ENCODE measurements around the gene CLIC4.
"Not testable (repeated sequence)": the region's sequence is repeated elsewhere in the genome, so short reads cannot be mapped to it uniquely, and the experiment has no call there.

The CLIC4 gene

DNA sequence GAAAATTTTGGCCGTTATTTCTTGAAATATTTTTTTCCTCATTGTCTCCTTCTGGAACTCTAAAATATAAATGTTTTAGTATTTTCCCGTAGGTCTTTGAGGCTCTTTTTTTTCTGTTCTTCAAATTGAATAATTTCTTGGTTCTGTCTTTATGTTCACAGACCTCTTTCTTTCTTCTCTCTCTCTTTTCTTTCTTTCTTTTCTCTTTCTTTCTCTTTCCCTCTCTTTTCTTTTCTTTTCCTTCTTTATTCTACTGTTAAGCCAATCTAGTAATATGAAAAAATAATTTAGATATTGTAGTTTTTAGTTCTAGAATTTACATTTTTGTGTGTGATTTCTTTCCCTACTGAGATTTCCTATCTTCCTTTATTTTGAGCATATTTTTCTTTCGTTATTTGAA, 30.1 kb downstream of the CLIC4 start:
- TF ChIP-seq, protein P1, sequence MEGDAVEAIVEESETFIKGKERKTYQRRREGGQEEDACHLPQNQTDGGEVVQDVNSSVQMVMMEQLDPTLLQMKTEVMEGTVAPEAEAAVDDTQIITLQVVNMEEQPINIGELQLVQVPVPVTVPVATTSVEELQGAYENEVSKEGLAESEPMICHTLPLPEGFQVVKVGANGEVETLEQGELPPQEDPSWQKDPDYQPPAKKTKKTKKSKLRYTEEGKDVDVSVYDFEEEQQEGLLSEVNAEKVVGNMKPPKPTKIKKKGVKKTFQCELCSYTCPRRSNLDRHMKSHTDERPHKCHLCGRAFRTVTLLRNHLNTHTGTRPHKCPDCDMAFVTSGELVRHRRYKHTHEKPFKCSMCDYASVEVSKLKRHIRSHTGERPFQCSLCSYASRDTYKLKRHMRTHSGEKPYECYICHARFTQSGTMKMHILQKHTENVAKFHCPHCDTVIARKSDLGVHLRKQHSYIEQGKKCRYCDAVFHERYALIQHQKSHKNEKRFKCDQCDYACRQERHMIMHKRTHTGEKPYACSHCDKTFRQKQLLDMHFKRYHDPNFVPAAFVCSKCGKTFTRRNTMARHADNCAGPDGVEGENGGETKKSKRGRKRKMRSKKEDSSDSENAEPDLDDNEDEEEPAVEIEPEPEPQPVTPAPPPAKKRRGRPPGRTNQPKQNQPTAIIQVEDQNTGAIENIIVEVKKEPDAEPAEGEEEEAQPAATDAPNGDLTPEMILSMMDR (IDR thresholded peaks at IDR 0.05) = no peak
- Histone ChIP-seq H3K4me1 (ENCODE audit: control insufficient read depth in 1 of 2, insufficient read depth in 1 of 2, low read depth in 1 of 2, low read length in 1 of 2) (peaks cover 0 to 4% of the 10 kb centered on the region in 2 experiments), H3K4me3 (ENCODE audit: low read depth in 1 of 2, low read length in 1 of 2) (no peak overlapping the region), H3K27ac (no peak overlapping the region), H3K9me3 (no peaks in the 10 kb centered on the region), H3K27me3 (no peaks in the 10 kb centered on the region), H3K36me3 (no peaks in the 10 kb centered on the region)

DNA sequence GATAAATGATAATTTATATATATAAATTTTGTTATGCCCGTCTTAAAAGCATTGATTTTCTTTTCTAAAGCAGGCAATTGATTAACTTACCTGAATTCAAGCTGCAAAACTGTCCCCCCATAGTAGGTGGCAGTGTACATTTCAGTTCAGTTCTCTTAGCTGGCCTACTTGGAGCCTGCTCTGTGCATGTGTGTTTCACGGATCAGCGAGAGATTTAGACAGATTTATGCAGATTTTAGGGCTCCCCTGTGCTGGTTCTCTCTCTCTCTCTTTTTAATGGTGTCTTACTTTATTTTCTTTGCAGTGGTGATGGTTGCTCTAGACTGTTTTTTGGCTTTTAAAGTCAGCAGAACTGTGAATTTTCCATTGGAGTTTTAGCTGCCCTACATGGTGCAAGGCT, 30.7 kb downstream of the CLIC4 start:
- TF ChIP-seq, protein P1 (IDR thresholded peaks at IDR 0.05) = no peak
- no peaks in the 10 kb centered on the region for H3K9me3 ChIP-seq
- no peak overlapping the region for H3K4me3 ChIP-seq (ENCODE audit: low read depth in 1 of 2, low read length in 1 of 2)
- H3K36me3 ChIP-seq = no peaks in the 10 kb centered on the region
- H3K4me1 ChIP-seq (ENCODE audit: control insufficient read depth in 1 of 2, insufficient read depth in 1 of 2, low read depth in 1 of 2, low read length in 1 of 2) = no peaks in the 10 kb centered on the region
- H3K27ac ChIP-seq = no peak overlapping the region
- no peaks in the 10 kb centered on the region for H3K27me3 ChIP-seq

GRCh38 chr1:24776821-24777220, 31.6 kb downstream of the CLIC4 start:
- Histone ChIP-seq H3K27ac (no peak overlapping the region), H3K9me3 (no peaks in the 10 kb centered on the region), H3K4me1 (ENCODE audit: control insufficient read depth in 1 of 2, insufficient read depth in 1 of 2, low read depth in 1 of 2, low read length in 1 of 2) (no peaks in the 10 kb centered on the region), H3K27me3 (no peaks in the 10 kb centered on the region), H3K4me3 (ENCODE audit: low read depth in 1 of 2, low read length in 1 of 2) (no peak overlapping the region), H3K36me3 (no peaks in the 10 kb centered on the region)
- TF ChIP-seq, protein P1 (IDR thresholded peaks at IDR 0.05) = no peak

GRCh38 chr1:24778141-24778540, 32.9 kb downstream of the CLIC4 start:
- TF ChIP-seq, protein P1 (IDR thresholded peaks at IDR 0.05) = no peak
- Histone ChIP-seq H3K4me1 (ENCODE audit: control insufficient read depth in 1 of 2, insufficient read depth in 1 of 2, low read depth in 1 of 2, low read length in 1 of 2) (no peaks in the 10 kb centered on the region), H3K4me3 (ENCODE audit: low read depth in 1 of 2, low read length in 1 of 2) (no peak overlapping the region), H3K36me3 (no peaks in the 10 kb centered on the region), H3K27me3 (no peaks in the 10 kb centered on the region), H3K27ac (no peak overlapping the region), H3K9me3 (no peaks in the 10 kb centered on the region)

GRCh38 chr1:24779199-24779598, 34.0 kb downstream of the CLIC4 start:
- not testable (repeated sequence) for H3K4me3 ChIP-seq (ENCODE audit: low read depth in 1 of 2, low read length in 1 of 2); H3K9me3 ChIP-seq; H3K27ac ChIP-seq; H3K27me3 ChIP-seq; H3K4me1 ChIP-seq (ENCODE audit: control insufficient read depth in 1 of 2, insufficient read depth in 1 of 2, low read depth in 1 of 2, low read length in 1 of 2); H3K36me3 ChIP-seq

- H3K27ac ChIP-seq = no peak overlapping the region
- no peaks in the 10 kb centered on the region for H3K9me3 ChIP-seq
- H3K36me3 ChIP-seq = no peaks in the 10 kb centered on the region
- H3K4me3 ChIP-seq (ENCODE audit: low read depth in 1 of 2, low read length in 1 of 2) = no peak overlapping the region
- TF ChIP-seq, protein P1 (IDR thresholded peaks at IDR 0.05) = no peak
- H3K4me1 ChIP-seq (ENCODE audit: control insufficient read depth in 1 of 2, insufficient read depth in 1 of 2, low read depth in 1 of 2, low read length in 1 of 2) = no peaks in the 10 kb centered on the region
- H3K27me3 ChIP-seq = no peaks in the 10 kb centered on the region
Measured at GRCh38 chr1:24779689-24780464, 34.6 kb downstream of the CLIC4 start.

GRCh38 chr1:24780626-24781025, 35.4 kb downstream of the CLIC4 start:
- not testable (repeated sequence) for H3K9me3 ChIP-seq; H3K27ac ChIP-seq; H3K36me3 ChIP-seq; H3K4me3 ChIP-seq (ENCODE audit: low read depth in 1 of 2, low read length in 1 of 2); H3K27me3 ChIP-seq; H3K4me1 ChIP-seq (ENCODE audit: control insufficient read depth in 1 of 2, insufficient read depth in 1 of 2, low read depth in 1 of 2, low read length in 1 of 2)

All from neutrophil (primary cell).